H1 (cell line): ENCODE measurements around the gene RPS6KL1. TPM values are rescaled to one million over a fixed set of nuclear protein-coding genes. Genes with fewer than 3 reads are reported as not detected.

Experiments
- NRF1 ChIP-seq: IDR thresholded peaks from 2 replicates; pipeline ENCODE4 v1.6.1; 2011; ENCODE audit warnings: mild to moderate bottlenecking, low read depth, low read length, improper control_type of control experiment
- polyA plus RNA-seq, 7 experiments: library from polyadenylated mRNA; depleted of rRNA in 3 of 7; stranded (reverse) in 5 of 7; unstranded in 2 of 7; fragments of >200 nt in 5 of 7; fragments of 200-250 nt in 2 of 7; gene quantifications; 1 replicate in 5 of 7; 2 replicates in 1 of 7; 4 replicates in 1 of 7; pipeline versions ENCODE4 v1.2.1 to v1.2.3, GENCODE V29; 2011 to 2013; ENCODE audit warnings: missing spikeins in 2 of 7, mixed read lengths in 2 of 7
- total RNA-seq: library from RNA; stranded (reverse); fragmentation: NEBNext Ultra II Directional; extraction: Animal tissue kit (Norgen Biotek cat#: 25700); gene quantifications from 2 replicates; pipeline ENCODE4 v1.2.1, GENCODE V29; 2021
- TF ChIP-seq, protein P1 (sequence below): IDR thresholded peaks from 2 replicates; pipeline ENCODE4 v1.6.1; 2012; ENCODE audit warnings: inconsistent platforms

The RPS6KL1 gene
- total and polyA plus RNA-seq, 2 of the 8 experiments (the other 6 are each of a cell fraction or from before 2014, with no cell fraction given) = 9.8 to 13.8 TPM

DNA sequence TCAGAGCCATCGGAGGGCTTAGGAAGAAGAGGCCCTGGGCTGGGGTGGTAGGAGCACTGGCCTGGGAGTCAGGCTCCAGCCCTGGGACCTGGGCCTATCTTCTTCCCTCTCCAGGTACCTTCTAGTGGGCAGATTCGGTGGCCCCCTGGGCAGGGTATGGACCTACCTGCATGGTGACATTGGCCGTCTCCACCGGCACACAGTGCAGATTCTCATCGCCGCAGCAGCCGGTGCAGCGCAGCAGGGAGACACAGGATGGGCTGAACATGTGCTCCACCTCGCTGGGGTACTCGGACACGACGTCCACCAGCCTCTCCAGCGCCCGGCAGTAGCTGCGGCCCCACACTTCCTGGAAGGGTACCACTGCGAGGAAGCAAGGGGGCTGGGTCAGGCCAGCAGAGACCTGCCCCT, 26.1 kb upstream of the RPS6KL1 start (continued):
- TF ChIP-seq, protein P1, sequence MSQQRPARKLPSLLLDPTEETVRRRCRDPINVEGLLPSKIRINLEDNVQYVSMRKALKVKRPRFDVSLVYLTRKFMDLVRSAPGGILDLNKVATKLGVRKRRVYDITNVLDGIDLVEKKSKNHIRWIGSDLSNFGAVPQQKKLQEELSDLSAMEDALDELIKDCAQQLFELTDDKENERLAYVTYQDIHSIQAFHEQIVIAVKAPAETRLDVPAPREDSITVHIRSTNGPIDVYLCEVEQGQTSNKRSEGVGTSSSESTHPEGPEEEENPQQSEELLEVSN = no peak
- TF ChIP-seq NRF1 = no peak
- TF ChIP-seq, all 59 proteins: peak for 0
